GF-D8 (cell line): ENCODE data around the gene HIGD2A.
"Not testable (repeated sequence)": the region's sequence is repeated elsewhere in the genome, so short reads cannot be mapped to it uniquely, and the experiment has no call there.

Experiments used
- DNase-seq: peaks from one replicate; lab custom pipeline; 2025; lab: John Stamatoyannopoulos, UW

Gene HIGD2A

DNA sequence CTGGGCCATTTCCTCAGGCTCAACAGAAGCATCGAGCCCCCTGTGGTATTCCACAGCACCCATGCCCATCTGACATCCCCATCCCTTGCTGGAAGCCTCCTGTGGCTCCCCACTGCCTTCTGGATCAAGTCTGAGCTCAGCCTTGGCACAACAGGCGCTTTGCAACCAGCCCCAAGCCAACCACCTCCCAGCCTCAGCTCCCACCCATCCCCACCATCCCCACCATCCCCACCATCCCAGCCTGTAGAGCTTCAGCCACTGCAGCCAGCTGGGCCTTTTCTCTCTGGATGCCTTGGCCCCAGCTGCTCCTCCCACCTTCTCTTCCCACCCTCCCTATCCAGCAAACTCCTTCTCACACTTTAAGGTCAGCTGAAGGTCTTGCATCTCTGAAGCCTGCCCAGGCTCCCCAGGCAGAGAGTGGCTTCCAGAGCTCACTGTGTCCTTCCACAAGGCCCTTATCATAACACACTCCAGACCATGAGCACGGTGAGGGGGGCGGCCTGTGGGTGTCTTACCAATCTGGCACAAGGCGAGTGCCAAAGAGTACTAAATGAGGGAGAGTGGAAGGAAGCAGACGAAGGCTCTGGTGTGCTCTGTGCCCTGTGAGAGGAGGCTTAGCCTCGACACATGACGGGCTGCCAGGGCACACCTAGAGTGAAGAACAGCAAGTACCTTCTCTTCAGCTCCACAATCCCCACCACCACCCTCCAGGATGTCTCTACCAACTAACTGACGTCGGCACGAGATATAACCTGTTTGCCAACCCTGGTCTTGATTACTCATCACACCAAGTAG is 6.5 kb downstream of the HIGD2A start:
- no peak for DNase-seq

DNA sequence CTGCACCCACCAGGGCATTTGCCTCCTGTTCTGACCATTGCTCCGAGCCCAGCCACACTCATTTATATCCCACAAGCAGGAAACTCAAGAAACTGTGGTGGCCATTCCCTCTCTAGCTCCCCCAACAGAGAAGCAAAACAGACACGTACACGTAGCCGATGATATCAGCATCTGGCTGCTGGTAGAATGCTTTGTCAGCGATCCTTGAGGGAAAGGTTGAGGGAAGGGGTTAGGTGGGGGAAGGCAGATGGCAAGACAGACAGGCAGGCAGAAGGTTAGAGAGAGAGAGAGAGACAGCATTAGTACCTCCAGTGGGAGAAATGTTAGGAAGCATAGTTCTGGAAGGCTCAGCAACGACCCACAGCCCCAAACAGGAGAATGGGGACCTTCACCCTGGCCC is 7.8 kb downstream of the HIGD2A start:
- no peak for DNase-seq

DNA sequence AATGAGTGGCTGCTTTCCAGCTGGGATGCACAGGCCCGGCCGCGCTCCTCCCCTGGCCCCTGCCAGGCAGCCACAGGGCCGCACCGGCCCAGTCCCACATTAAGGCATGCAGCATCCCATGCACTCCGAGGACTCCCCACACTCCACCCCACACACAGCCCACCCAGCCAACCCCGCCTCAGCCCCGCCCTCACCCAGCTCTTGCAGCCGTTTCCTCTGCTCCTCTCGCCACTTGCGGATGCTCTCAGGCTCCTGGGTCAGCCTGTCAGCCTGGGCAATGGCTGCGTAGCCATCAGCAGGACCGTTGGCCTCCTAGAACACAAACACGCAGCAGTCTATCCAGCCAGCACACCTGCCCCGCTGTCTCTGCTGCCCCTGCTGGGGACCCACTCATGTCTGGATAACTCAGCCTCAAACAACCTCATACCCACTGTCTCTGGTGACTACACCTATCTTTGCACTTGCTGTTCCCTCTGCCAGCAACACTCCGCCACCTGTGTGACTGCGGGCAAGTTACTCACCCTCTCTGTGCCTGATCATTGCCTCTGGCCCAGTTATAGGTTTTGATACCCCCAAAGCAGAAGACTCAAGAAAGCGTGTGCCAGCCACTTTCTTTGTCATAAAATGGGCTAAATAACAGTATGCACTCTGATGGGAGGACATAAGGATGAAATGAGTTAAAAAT is 9.3 kb downstream of the HIGD2A start:
- no peak for DNase-seq

DNA sequence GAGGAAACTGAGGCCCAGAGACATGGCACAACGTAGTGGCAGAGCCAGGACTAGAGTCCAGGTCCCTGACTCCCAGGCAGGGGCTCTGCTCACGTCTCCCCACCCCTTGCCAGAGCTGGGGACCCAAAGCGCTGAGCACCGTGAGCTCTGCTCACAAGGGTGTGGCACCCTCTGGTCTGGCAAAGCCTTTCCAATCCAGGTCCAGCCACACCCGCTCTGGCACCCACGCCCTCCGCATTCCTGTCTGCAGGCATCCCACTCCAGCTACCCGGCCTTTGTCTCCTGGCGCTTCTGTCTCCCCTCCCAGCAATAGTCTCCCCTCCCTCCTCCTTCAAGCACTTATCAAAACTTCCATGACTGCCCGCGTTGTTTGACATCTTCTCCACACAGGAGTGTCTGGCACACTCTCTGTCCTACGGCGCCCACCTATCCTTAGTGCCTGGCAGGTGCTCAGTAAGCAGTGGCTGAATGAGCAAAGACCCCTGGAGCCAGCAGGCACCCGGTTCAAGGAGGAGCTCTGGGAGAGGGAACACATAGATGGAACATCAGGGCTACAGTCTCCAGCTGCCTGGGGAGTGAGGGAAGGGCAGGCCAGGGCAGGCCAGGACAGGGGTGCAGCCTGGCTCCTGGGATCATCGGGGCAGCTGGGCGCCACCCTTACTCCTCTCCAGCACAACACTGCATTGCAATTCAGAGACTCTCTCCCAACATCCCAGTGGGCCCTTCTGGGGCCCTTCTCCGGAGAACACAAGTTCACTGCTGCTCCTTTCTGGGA is 12.0 kb downstream of the HIGD2A start:
- DNase-seq: no peak

DNA sequence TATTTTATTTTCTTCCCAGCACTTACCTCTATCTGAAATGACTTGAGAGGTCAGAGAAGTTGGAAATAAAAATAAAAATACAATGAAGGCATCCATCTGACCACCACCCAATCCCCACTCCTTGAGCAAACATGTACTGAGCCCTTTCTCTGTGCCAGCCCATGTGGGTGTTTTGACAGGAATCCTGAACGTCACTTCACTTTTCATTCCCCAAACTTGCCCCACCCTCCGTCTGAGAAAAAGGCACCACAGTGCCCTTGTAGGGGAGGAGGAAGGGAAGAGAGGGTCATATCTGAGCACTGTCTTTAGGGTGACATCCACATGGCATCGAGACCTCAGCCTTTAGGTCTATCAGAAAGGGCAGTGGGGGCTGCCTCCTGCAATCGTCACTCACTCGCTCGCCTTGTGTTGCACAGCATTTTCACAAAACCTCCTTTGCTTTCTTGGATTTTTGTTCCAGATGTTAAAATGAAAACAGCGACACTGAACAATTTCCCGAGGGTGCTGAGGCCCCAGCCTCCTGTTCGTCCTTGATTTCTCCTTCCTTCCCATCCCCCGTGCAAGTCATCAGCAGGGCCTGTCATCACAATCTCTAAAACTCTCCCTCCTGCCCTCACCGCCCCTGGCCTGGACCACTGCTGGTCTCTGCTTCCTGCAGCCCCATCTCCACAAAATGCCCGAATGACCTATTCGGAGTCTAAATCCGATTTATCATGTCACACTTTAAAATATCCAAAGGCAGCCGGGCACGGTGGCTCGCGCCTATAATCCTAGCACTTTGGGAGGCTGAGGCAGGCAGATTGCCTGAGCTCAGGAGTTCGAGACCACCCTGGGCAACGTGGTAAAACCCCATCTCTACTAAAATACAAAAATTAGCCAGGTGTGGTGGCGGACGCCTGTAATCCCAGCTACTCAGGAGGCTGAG is 13.0 kb downstream of the HIGD2A start:
- no peak for DNase-seq

DNA sequence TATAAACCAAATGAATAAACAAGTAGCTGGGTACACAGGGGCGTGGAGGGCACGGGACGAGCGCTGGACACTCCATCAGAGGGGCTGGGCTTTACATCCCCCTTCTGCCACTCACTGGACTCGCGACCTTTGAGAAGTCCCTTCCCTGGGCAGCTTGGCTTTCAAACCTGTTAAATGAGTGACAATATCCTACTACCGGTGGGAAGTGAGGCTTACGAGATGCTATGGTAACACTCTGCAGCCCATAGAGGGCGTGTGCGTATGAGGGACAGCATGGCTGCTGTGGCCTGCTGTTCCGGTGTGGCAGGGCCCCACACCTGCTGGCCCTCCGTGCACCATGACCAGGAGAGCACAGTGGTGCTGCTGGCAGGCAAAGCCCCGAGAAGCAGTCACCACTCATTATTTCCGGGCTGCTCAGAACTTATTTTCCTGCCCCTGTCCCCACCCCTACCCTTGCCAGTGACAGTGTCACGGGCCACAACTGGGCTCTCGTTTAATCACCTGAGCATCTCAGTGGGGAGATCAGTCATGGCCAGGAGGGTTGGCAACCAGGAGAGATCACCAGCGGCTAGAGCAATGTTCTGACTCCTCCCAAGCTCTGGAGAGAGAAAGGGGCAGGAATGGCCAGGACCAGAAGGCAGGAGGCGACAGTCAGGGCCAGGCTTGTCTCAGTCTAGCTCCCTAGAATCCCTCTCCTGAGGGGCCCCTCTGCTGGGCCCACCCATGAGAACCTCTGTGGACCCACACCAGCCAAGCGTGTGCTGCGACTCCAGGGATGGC is 17.3 kb downstream of the HIGD2A start:
- no peak for DNase-seq

DNA sequence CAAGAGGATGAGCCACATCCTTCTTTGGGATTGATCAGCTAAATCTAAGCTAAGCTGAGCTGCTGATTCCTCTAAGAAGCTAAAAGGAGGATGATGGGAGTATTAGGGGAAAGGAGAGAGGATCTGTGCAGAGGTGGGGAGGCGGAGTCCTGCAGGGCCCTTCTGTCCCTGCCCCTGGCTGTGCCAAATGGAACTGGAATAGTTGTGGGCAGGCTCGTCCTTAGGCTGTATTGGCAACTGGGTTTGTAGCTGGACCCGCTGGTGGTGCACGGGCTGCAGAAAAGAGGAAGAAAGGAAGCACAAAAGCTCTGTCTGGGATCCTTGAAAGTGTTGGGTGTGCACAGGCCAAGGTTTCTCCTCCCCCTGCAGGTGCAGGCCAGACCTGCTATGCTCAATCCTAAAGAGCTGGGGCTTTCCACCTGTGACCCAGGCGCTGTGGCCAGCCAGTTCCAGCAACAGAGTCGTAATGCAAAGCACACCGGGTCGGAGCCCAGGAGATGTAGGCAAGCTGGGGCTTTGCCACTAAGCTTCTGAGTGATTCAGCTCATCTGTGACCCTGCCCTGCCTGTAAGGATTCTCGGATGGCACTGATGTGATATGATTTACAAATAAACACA is 18.0 kb downstream of the HIGD2A start:
- no peak for DNase-seq

DNA sequence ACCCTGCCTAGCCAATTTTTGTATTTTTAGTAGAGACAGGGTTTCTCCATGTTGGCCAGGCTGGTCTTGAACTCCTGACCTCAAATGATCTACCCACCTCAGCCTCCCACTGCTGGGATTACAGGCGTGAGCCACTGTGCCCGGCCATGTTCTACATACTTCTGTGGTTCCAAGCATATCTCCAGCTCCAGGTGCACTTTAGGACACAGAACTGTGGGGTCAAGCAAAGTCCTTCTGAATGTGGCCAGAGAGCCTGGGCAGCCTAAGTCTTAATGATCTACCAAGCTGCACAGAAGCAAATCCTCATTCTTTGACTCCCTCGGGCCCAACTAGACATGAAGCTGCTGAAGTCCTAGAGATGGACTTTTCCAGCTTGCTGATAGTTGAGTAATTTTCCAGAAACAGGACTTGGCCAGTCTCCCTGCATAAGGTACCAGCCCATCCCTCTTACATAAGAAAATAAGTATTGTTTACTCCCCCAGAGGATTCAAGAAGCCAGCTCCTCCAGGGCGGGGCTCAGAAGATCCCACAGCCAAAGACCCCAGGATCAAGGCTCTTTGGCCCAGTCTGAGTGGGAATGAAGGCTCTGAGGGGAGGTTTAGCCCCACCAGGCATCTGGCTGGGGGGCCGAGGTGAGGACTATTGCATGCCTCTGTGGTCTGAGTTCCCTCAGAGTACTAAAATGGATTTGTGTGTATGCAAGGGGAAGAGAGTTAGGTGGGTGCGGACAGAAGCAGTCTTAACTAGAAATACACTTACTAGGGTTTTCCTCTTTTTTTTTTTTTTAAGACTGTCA is 19.1 kb downstream of the HIGD2A start:
- no peak for DNase-seq

DNA sequence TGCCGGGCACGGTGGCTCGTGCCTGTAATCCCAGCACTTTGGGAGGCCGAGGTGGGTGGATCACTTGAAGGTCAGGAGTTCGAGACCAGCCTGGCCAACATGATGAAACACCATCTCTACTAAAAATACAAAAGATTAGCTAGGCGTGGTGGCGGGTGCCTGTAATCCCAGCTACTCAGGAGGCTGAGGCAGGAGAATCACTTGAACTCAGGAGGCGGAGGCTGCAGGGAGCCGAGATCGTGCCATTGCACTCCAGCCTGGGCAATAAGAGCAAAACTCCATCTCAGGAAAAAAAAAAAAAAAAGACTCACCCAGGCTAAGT is 19.7 kb downstream of the HIGD2A start:
- DNase-seq: not testable (repeated sequence)

DNA sequence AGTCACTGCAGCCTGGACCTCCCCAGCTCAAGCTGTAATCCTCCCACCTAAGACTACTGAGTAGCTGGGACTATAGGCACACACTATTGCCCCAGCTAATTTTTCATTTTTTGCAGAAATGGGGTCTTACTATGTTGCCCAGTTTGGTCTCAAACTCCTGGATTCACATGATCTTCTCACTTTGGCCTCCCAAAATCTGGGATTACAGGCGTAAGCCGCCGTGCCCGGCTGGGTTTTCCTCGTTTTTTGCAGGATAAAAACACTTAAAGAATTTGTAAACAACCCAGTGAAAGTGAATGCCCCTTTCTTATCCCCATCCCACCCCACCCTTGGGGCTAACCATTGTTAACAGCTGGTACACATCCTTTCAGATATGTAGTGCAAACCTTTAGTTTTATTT is 20.0 kb downstream of the HIGD2A start:
- DNase-seq: no peak

DNA sequence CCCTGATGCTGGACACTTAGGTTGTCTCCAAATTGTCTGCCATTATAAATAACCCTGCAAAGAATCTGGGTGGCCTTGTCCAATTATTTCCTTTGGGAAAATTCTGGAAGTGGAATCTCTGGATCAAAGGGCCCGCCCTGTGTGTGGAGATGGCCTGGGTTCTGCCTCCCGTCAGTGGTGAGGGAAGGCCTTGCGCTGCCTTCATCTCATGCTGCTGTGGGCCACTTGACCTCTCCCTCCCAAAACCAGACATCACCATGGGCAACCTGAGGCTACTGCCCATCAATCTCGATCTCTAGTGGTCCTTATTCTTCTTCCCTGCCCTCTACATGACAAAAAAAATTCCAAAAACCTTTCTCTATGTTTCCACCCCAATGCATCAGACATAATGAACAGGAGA is 21.2 kb downstream of the HIGD2A start:
- no peak for DNase-seq

DNA sequence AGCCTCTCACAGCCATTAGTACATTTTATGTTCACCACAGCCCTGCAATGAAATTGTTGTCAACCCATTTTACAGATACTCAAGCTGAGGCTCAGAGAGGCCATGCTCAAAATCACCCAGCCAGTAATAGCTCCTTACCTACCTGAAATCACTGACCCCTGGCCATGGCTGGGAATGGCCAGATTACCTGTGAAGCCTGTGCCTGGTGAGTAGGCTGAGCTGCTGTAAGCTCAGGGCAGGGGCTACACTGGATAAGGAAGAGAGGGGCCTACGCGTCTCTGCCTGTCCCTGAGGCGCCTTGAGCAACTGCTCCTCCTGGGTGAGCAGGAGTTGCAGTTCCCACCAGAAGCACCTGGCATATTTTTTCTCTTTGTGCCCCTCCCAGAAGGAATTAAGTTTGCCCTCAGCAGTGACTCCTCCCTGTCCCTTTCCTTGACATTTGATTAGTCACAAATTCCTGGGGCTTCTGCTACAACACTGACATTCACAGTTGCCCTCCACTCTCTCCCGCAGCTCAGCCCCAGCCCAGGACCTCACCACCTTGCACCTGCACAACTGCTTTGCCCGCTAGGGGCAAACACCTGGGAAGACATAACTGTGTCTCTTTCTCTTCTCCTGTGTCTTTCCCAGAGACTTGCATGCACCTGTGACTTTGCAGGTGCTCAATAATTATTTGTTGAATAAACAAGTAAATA is 22.1 kb downstream of the HIGD2A start:
- DNase-seq: no peak

DNA sequence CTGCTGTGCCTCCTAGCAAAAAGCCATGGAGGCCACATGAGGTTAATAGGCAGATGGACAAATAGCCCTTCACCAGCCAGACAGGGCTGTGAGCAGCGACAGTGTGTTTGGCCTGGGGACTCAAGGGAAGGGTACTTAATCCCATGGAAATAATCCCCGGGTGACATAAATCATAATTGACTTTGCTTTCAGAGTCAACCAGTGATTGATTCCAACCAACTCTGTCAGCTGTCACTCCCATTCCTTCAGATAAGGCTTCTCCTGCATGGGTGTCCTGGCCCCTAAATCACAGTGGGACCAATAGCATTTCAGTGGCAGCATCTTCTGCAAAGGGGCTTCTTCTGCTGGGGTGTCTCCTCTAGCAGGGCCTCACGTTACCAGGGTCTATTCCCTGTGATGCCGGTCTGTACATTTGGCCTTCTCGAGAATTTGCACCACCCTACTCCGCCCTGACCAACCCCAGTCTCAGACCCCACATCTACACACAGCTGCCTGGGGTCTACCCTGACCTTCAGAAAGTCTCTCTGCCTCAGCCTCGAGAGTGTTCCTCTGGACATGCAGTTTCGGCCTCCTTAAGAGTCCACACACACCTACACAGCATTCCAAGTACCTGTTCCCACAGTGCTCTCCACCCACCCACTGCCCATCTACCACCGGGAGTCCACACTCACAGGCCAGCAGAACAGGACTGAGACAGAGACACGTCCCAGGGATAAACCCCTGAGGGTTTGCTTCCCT is 24.1 kb downstream of the HIGD2A start:
- no peak for DNase-seq

DNA sequence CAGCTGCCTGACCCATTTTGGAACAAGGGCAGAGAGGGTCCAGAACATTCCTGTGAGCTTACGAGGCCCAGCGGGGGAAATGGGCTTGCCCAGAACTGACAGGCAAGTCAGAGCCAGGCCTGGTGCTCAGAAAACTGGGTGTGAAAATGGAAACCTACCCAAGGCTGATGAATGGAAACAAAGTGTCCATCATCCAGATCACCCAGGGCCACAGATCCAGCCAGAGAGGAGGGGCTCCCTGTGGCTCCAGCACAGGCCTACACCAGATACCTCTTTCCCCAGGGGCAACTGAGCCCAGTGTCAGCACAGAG is 24.7 kb downstream of the HIGD2A start:
- no peak for DNase-seq

DNA sequence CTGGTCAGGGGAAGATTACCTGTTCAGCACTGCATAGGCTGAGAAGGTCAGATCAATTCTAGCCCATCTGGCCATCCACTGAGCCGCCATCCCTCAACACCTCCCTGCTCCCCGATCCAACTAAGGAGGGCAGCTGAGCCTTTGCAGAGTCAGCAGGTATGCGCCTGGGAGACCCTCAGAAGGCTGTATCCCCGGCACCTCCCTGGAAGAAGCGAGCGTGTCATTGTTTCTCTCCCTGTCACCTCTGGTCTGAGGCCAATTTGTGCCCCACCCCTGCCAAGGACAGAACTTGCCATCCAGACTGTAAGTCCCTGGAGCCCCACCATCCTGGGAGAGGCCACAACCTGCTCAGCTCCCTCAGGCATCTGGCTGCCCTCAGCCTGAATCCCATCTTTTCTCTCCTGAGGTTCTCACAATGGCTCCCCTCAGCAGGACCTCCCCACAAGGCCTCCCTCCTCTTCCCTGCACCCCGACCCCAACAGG is 25.2 kb downstream of the HIGD2A start:
- no peak for DNase-seq

DNA sequence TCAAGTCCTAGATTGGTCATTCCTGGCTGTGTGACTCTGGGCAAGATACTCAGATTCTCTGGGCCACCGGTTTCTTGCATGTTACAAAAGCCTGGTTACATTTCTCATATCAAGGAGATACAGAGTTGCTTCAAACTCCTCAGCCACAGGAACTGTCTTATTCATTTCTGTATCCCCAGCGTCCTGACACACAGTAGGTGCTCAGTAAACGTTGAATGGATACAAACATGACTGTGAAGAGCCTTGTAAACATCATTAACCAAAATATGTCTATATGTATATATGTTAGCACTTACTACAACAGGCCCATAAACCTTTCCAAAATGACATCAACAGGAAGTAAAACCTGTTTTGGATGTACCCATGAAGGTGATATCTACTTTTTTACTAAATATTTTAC is 26.2 kb downstream of the HIGD2A start:
- DNase-seq: no peak

DNA sequence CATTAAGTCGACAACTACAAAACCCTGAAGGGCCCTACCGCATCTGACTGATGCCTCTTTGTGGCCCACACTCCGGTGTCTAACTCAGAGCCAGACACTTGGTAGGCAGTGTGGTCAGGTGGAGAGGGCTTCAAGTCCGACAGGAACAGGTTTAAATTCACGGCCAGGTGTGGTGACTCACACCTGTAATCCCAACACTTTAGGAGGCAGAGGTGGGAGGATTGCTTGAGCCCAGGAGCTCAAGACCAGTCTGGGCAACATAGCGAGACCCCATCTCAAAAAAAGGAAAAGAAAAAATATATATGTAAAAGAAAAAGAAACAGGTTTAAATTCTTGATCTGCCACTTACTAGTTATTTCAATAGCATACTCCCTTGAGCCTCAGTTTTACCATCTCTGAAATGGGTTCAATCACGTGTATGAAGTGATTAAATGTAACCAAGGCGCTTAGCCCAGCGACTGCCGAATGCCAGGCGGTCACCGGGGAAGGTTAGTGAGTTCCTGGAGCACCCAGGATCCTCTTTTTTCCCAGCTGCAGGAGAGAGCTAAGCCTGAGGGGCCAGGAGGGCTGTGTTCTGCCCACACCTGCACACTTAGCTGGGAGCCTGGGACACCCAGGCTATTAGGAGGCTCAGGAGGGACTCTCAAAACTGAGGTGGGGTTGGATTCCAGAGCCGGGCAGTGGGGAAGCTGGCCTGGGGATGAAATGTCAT is 26.8 kb downstream of the HIGD2A start:
- no peak for DNase-seq
